H9 (cell line): ENCODE measurements around the gene UNC45A. TPM values are rescaled to one million over a fixed set of nuclear protein-coding genes. Genes with fewer than 3 reads are reported as not detected.
A peak's percentile ranks its signal among the peaks of the same experiment; 100 is the strongest.

Source experiments
- DNase-seq: peaks from one replicate; pipeline ENCODE4 v3.0.0-alpha.2; 2017
- H2AFZ ChIP-seq: one replicate; pipeline ENCODE4 v1.6.1; 2013; ENCODE audit warnings: mild to moderate bottlenecking, low read length, control low read depth, moderate library complexity
- H2AK5ac ChIP-seq: 2 replicates; pipeline ENCODE4 v1.6.1; 2013; ENCODE audit warnings: low read length, control low read depth, mixed read lengths; ENCODE audit not compliant: insufficient read length
- H2BK120ac ChIP-seq: one replicate; pipeline ENCODE4 v1.6.1; 2013; ENCODE audit warnings: low read depth, mild to moderate bottlenecking, low read length, control low read depth, inconsistent platforms; ENCODE audit not compliant: poor library complexity, severe bottlenecking
- H2BK12ac ChIP-seq: 2 replicates; pipeline ENCODE4 v1.6.1; 2013; ENCODE audit warnings: low read length, control low read depth, mixed read lengths, low read depth; ENCODE audit not compliant: insufficient read length
- H2BK15ac ChIP-seq: 2 replicates; pipeline ENCODE4 v1.6.1; 2013; ENCODE audit warnings: low read depth, low read length, control low read depth
- H2BK20ac ChIP-seq: one replicate; pipeline ENCODE4 v1.6.1; 2013; ENCODE audit warnings: low read depth, mild to moderate bottlenecking, low read length, control low read depth, inconsistent platforms; ENCODE audit not compliant: poor library complexity, severe bottlenecking
- H2BK5ac ChIP-seq: 2 replicates; pipeline ENCODE4 v1.6.1; 2013; ENCODE audit warnings: low read length, control low read depth, mixed read lengths; ENCODE audit not compliant: insufficient read length
- H3K14ac ChIP-seq: 2 replicates; pipeline ENCODE4 v1.6.1; 2013; ENCODE audit warnings: low read length, control low read depth; ENCODE audit not compliant: insufficient read depth
- H3K18ac ChIP-seq: 2 replicates; pipeline ENCODE4 v1.6.1; 2013; ENCODE audit warnings: low read depth, mild to moderate bottlenecking, mixed read lengths, low read length, control low read depth; ENCODE audit not compliant: insufficient read length
- H3K23ac ChIP-seq: 2 replicates; pipeline ENCODE4 v1.6.1; 2013; ENCODE audit warnings: low read length, control low read depth, mixed read lengths, low read depth; ENCODE audit not compliant: insufficient read length
- H3K23me2 ChIP-seq: 2 replicates; pipeline ENCODE4 v1.6.1; 2013; ENCODE audit warnings: low read depth, mild to moderate bottlenecking, mixed read lengths, low read length, control low read depth; ENCODE audit not compliant: insufficient read length, poor library complexity, severe bottlenecking
- H3K27ac ChIP-seq: 2 replicates; pipeline ENCODE4 v1.5.1; 2013; ENCODE audit warnings: low read length, control low read depth, mixed read lengths, low read depth; ENCODE audit not compliant: insufficient read length
- H3K27me3 ChIP-seq: 2 replicates; pipeline ENCODE4 v1.6.1; 2013; ENCODE audit warnings: low read length, control low read depth, inconsistent platforms; ENCODE audit not compliant: insufficient read depth
- H3K4ac ChIP-seq: 2 replicates; pipeline ENCODE4 v1.6.1; 2013; ENCODE audit warnings: low read depth, mild to moderate bottlenecking, control low read depth, inconsistent platforms, low read length, moderate library complexity
- H3K4me1 ChIP-seq: 2 replicates; pipeline ENCODE4 v1.6.1; 2013; ENCODE audit warnings: low read length, control low read depth, inconsistent platforms; ENCODE audit not compliant: insufficient read depth
- H3K4me2 ChIP-seq: 2 replicates; pipeline ENCODE4 v1.6.1; 2013; ENCODE audit warnings: low read length, control low read depth, mixed read lengths; ENCODE audit not compliant: insufficient read length, insufficient read depth
- H3K56ac ChIP-seq: 2 replicates; pipeline ENCODE4 v1.6.1; 2013; ENCODE audit warnings: low read depth, mild to moderate bottlenecking, mixed read lengths, low read length, control low read depth; ENCODE audit not compliant: insufficient read length
- H3K79me1 ChIP-seq: 2 replicates; pipeline ENCODE4 v1.6.1; 2013; ENCODE audit warnings: low read depth, mild to moderate bottlenecking, moderate library complexity, low read length, control low read depth, inconsistent platforms; ENCODE audit not compliant: insufficient read depth, poor library complexity, severe bottlenecking
- H3K79me2 ChIP-seq: 2 replicates; pipeline ENCODE4 v1.6.1; 2013; ENCODE audit warnings: low read length, control low read depth, inconsistent platforms; ENCODE audit not compliant: insufficient read depth
- H3K9ac ChIP-seq: 2 replicates; pipeline ENCODE4 v1.6.1; 2013; ENCODE audit warnings: low read length, control low read depth, mixed read lengths; ENCODE audit not compliant: insufficient read length; ENCODE audit errors: extremely low read depth
- H3K9me3 ChIP-seq: one replicate; pipeline ENCODE4 v1.6.1; 2013; ENCODE audit warnings: low read depth, low read length, inconsistent platforms; ENCODE audit not compliant: control insufficient read depth
- H3T11ph ChIP-seq: one replicate; pipeline ENCODE4 v1.6.1; 2013; ENCODE audit warnings: mild to moderate bottlenecking, low read length, control low read depth, inconsistent platforms
- H4K20me1 ChIP-seq: one replicate; pipeline ENCODE4 v1.6.1; 2013; ENCODE audit not compliant: control insufficient read depth, insufficient read length, insufficient read depth
- H4K5ac ChIP-seq: 2 replicates; pipeline ENCODE4 v1.6.1; 2013; ENCODE audit warnings: low read depth, mild to moderate bottlenecking, mixed read lengths, low read length, control low read depth; ENCODE audit not compliant: insufficient read length
- H4K8ac ChIP-seq: replicated peaks from 2 replicates; pipeline ENCODE4 v1.6.1; 2013; ENCODE audit warnings: low read length, control low read depth, mixed read lengths, low read depth; ENCODE audit not compliant: insufficient read length
- H4K91ac ChIP-seq: 2 replicates; pipeline ENCODE4 v1.6.1; 2013; ENCODE audit warnings: low read depth, mild to moderate bottlenecking, moderate library complexity, mixed read lengths, low read length, control low read depth; ENCODE audit not compliant: insufficient read length
- H3K27ac Mint-ChIP-seq, 3 experiments: 2 replicates in 2 of 3; 3 replicates in 1 of 3; pipeline ENCODE4 v1.8.0; 2020 to 2021; ENCODE audit warnings: mixed read lengths in 3 of 3, mild to moderate bottlenecking in 1 of 3, moderate library complexity in 1 of 3
- H3K27me3 Mint-ChIP-seq: 2 replicates; pipeline ENCODE4 v1.8.0; 2021; ENCODE audit warnings: low read depth, mild to moderate bottlenecking, moderate library complexity, mixed read lengths
- H3K36me3 Mint-ChIP-seq, 3 experiments: 2 replicates in 2 of 3; 3 replicates in 1 of 3; pipeline ENCODE4 v1.8.0; 2020 to 2021; ENCODE audit warnings: low read depth in 3 of 3, mixed read lengths in 3 of 3; ENCODE audit not compliant: insufficient read depth in 1 of 3
- H3K4me1 Mint-ChIP-seq, 2 experiments: 2 replicates each; pipeline ENCODE4 v1.8.0; 2020; ENCODE audit warnings: mixed read lengths in 2 of 2
- H3K4me3 Mint-ChIP-seq, 2 experiments: 2 replicates in 1 of 2; 3 replicates in 1 of 2; pipeline ENCODE4 v1.8.0; 2020 to 2021; ENCODE audit warnings: mild to moderate bottlenecking in 2 of 2, mixed read lengths in 2 of 2, moderate library complexity in 1 of 2
- H3K9me3 Mint-ChIP-seq, 2 experiments: 2 replicates in 1 of 2; 3 replicates in 1 of 2; pipeline ENCODE4 v1.8.0; 2020; ENCODE audit warnings: mild to moderate bottlenecking in 2 of 2, mixed read lengths in 2 of 2, moderate library complexity in 1 of 2
- WGBS: extraction: QIAGEN DNeasy Blood & Tissue Kit; methylation state at CpG from one replicate; pipeline ENCODE4 v1.1.7; 2013; ENCODE audit warnings: missing lambda C conversion rate, low lambda C conversion rate, mixed read lengths; ENCODE audit not compliant: insufficient read length; ENCODE audit errors: extremely low coverage; 5-methylcytosine and 5-hydroxymethylcytosine counted together
- total RNA-seq: library from RNA; stranded (reverse); gene quantifications from 2 replicates; pipeline ENCODE4 v1.2.1, GENCODE V29; 2021
- TF ChIP-seq, protein P1 (sequence below): fragments of 200-600 bp; sonication (generic); conservative IDR thresholded peaks from 3 replicates; pipeline ENCODE4 v1.8.0; 2021; ENCODE audit warnings: antibody characterized with exemption, mild to moderate bottlenecking

Gene UNC45A
- total RNA-seq, 1 experiment from 2014 or later, result 84.6 TPM

DNA sequence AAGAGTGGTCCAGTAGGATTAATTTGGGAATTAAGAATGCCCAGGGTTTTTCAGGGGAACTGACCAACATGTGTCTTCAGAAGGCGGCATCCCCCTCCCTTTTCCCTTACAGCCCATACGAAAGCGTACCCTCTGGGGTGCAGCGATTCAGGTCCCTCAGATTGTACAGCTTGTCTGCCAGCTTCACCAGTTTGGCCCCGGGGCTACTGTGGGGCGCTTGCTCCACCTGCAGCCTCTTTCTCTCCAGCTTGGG lies 3.6 kb upstream of the UNC45A start:
- no peak overlapping the region for H4K91ac ChIP-seq
- H2BK15ac ChIP-seq, result no peak overlapping the region
- no peaks in the 10 kb centered on the region; the same call in 1 of the 2 replicates for H3K79me2 ChIP-seq
- H3K9me3 Mint-ChIP-seq, result no peaks in the 10 kb centered on the region; a peak in 2 of 5 replicates
- H3K4ac ChIP-seq, result no peak overlapping the region
- no peak overlapping the region for H4K8ac ChIP-seq
- H2AK5ac ChIP-seq, result no peak overlapping the region
- no peaks in the 10 kb centered on the region for H3K27me3 ChIP-seq
- no CpG with 5 or more reads among the region's 6 CpGs for WGBS
- no peak overlapping the region for H3K56ac ChIP-seq
- no peaks in the 10 kb centered on the region for H3K4me1 ChIP-seq
- peaks cover 14% of the 10 kb centered on the region for H3K23me2 ChIP-seq
- no peak overlapping the region for H3K27ac ChIP-seq
- H3K4me2 ChIP-seq, result peak overlapping the region; percentile 80
- H3K9me3 ChIP-seq, result no peaks in the 10 kb centered on the region
- H3K18ac ChIP-seq, result no peak overlapping the region
- peak overlapping the region in 1 of 3 experiments; percentile 80; a peak in 2 of 7 replicates for H3K27ac Mint-ChIP-seq
- H3K27me3 Mint-ChIP-seq, result peaks cover 11% of the 10 kb centered on the region
- peaks cover 21 to 26% of the 10 kb centered on the region in 2 experiments for H3K4me1 Mint-ChIP-seq
- peaks cover 4 to 6% (median 4%) of the 10 kb centered on the region in 3 experiments; a peak in 6 of 7 replicates for H3K36me3 Mint-ChIP-seq
- H2BK12ac ChIP-seq, result no peak overlapping the region
- TF ChIP-seq, protein P1, sequence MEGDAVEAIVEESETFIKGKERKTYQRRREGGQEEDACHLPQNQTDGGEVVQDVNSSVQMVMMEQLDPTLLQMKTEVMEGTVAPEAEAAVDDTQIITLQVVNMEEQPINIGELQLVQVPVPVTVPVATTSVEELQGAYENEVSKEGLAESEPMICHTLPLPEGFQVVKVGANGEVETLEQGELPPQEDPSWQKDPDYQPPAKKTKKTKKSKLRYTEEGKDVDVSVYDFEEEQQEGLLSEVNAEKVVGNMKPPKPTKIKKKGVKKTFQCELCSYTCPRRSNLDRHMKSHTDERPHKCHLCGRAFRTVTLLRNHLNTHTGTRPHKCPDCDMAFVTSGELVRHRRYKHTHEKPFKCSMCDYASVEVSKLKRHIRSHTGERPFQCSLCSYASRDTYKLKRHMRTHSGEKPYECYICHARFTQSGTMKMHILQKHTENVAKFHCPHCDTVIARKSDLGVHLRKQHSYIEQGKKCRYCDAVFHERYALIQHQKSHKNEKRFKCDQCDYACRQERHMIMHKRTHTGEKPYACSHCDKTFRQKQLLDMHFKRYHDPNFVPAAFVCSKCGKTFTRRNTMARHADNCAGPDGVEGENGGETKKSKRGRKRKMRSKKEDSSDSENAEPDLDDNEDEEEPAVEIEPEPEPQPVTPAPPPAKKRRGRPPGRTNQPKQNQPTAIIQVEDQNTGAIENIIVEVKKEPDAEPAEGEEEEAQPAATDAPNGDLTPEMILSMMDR, result no peak
- no peak overlapping the region for H2BK120ac ChIP-seq
- H2AFZ ChIP-seq, result no peak overlapping the region
- no peaks in the 10 kb centered on the region for H3K79me1 ChIP-seq
- no peak overlapping the region for H2BK20ac ChIP-seq
- no peak overlapping the region for H3T11ph ChIP-seq
- H4K5ac ChIP-seq, result no peak overlapping the region
- H3K9ac ChIP-seq, result no peak overlapping the region
- H3K14ac ChIP-seq, result no peak overlapping the region
- H3K4me3 Mint-ChIP-seq, result peak overlapping the region; percentile 90 to 94
- H4K20me1 ChIP-seq, result no peaks in the 10 kb centered on the region
- no peak overlapping the region for H2BK5ac ChIP-seq
- no peak overlapping the region for H3K23ac ChIP-seq
- DNase-seq, result no peak
